A549 (cell line): Measurements from ENCODE around the gene TMEM45A.

Experiments
- CHD2 ChIP-seq: fragments of 150-350 bp; IDR thresholded peaks from 2 replicates; pipeline ENCODE4 v1.6.1; 2014; ENCODE audit warnings: low read length; ENCODE audit not compliant: partially characterized antibody
- CTCF ChIP-seq: fragments of >200 bp; sonication (Bioruptor Twin); formaldehyde crosslinking; IDR thresholded peaks from 3 replicates; pipeline ENCODE4 v1.5.1; 2016
- EP300 ChIP-seq, 2 experiments: fragments of >200 bp; sonication (Bioruptor Twin); formaldehyde crosslinking; IDR thresholded peaks; 2 replicates in 1 of 2; 3 replicates in 1 of 2; pipeline ENCODE4 v1.6.1; 2016 to 2017
- MAFK ChIP-seq: fragments of 450-650 bp; IDR thresholded peaks from 2 replicates; pipeline ENCODE4 v1.6.1; 2014; ENCODE audit not compliant: partially characterized antibody
- MAX ChIP-seq: IDR thresholded peaks from 2 replicates; pipeline ENCODE4 v1.6.1; 2012
- NPAS2 ChIP-seq: fragments of 250-450 bp; sonication (Bioruptor Pico); IDR thresholded peaks from 2 replicates; pipeline ENCODE4 v1.8.0; 2022; ENCODE audit warnings: mild to moderate bottlenecking, moderate library complexity, borderline replicate concordance
- POLR2A ChIP-seq: IDR thresholded peaks from 2 replicates; pipeline ENCODE4 v1.6.1; 2012; ENCODE audit warnings: mild to moderate bottlenecking, low read length
- RFX5 ChIP-seq: fragments of 450-650 bp; IDR thresholded peaks from 2 replicates; pipeline ENCODE4 v1.7.1; 2014; ENCODE audit warnings: antibody characterized with exemption, mild to moderate bottlenecking, moderate library complexity
- SREBF2 ChIP-seq: fragments of 450-650 bp; IDR thresholded peaks from 2 replicates; pipeline ENCODE4 v1.6.1; 2014; ENCODE audit warnings: mild to moderate bottlenecking, moderate library complexity

- TF ChIP-seq CTCF: peak; percentile 92
- TF ChIP-seq MAFK: no peak
- no peak for TF ChIP-seq EP300 (IDR thresholded peaks at IDR 0.05)
- no peak for TF ChIP-seq CHD2
- no peak for TF ChIP-seq MAX
- no peak for TF ChIP-seq NPAS2
- TF ChIP-seq SREBF2: no peak
- no peak for TF ChIP-seq RFX5
- no peak for TF ChIP-seq POLR2A
These were observed 29.4 kb upstream of the TMEM45A start for GRCh38 chr3:100463002-100463401.
